SH-SY5Y (cell line): ENCODE results near the gene LSMEM2.

ENCODE experiments used
- GATA2 ChIP-seq: IDR thresholded peaks from 2 replicates; pipeline ENCODE4 v1.6.1; 2011; ENCODE audit warnings: mild to moderate bottlenecking, low read depth, low read length
- GATA3 ChIP-seq: IDR thresholded peaks from 2 replicates; pipeline ENCODE4 v1.6.1; 2011; ENCODE audit warnings: low read depth, mild to moderate bottlenecking, low read length, moderate library complexity

DNA sequence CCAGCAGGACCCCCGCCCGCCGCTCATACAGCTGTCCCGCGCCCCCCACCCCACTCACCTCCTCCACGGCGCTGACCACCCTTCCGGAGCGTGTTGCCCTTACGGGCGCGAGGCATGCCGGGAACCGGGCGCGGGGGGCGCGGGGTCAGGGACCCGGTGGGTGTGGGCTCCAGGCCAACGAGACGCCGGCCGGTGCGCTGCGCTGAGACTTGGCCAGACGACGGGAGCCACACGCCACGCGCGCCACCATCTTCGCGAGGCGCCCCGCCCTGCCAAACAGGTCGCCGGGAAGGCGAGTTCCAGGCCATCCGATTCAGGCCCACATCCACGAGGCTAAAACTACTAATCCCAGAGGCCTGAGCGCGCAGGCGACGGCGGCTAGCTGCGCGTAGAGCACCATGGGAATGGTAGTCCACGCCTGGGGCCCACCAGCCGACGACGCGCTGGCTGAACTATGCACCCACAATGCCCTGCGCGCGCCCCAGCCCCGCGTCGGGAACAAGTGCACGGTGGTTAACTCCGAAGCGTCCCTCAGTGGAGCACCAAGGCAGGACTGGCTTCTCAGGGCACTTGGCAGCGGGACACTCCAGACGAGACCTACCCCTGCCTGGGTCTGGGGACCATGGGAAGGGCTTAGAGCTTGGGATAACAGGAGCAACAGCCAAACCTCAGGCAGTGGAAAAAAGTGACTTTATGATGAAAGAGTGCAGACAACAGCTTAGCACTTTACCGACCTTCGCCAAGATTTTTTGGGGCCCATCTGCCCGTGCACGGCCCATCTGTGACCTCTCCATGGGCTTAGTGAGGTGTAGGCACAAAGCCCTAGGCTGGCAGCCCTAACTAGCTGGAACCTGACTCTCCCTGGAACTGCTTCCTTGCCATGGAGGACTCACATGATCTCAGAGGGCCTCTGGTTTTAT lies 13.5 kb downstream of the LSMEM2 start, which contains the start of gene IFRD2:
- TF ChIP-seq GATA3, result no peak
- TF ChIP-seq GATA2, result no peak
